ENCODE results near the gene COX19.

DNA sequence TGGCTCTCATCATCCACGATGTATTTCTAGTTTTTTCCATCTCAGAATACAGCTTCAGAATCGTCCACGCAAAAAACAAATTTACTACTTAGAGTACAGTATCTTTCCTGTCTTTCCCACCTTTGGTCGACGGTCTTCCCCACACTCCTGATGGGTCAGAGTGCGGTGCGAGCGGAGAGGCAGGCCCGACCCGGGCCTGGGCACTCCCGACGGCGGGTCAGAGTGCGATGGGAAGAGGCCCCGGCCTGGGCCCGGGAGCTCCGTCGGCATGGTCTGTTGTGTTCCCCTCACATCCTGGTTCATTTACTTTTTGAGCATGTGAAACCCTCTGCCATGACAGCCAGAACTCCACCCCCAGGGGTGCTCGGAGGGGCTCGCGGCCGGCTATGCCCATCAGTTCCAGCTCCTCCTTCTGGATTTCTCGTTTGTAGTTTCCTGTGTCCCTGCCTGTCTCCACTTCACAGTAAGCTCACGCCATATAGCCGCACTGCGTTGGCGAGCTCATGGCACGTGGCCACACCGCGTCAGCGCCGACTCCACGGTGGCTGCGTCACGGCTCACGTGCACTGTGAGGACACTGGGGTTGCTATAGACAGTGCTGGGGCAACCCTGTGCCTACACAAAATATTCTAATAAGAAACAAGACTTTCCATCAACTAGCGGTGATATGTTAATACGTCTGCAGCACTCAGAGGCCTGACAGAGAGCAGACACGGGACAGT lies 7.8 kb downstream of the COX19 start:
- no peak for TF ChIP-seq POLR2AphosphoS5 (IDR thresholded peaks at IDR 0.05; ENCODE audit: insufficient read depth in 1 of 2, low read depth in 1 of 2)
- TF ChIP-seq, protein P1, sequence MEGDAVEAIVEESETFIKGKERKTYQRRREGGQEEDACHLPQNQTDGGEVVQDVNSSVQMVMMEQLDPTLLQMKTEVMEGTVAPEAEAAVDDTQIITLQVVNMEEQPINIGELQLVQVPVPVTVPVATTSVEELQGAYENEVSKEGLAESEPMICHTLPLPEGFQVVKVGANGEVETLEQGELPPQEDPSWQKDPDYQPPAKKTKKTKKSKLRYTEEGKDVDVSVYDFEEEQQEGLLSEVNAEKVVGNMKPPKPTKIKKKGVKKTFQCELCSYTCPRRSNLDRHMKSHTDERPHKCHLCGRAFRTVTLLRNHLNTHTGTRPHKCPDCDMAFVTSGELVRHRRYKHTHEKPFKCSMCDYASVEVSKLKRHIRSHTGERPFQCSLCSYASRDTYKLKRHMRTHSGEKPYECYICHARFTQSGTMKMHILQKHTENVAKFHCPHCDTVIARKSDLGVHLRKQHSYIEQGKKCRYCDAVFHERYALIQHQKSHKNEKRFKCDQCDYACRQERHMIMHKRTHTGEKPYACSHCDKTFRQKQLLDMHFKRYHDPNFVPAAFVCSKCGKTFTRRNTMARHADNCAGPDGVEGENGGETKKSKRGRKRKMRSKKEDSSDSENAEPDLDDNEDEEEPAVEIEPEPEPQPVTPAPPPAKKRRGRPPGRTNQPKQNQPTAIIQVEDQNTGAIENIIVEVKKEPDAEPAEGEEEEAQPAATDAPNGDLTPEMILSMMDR (IDR thresholded peaks at IDR 0.05), result no peak
